K562 (cell line): Measurements from ENCODE around the gene C1GALT1C1L. TPM values are rescaled to one million over a fixed set of nuclear protein-coding genes. Genes with fewer than 3 reads are reported as not detected.

Experiments used
- ATF3 ChIP-seq, 2 experiments: fragments of 450-650 bp in 1 of 2; sonication (generic) in 1 of 2; formaldehyde crosslinking in 1 of 2; IDR thresholded peaks in 1 of 2; conservative IDR thresholded peaks in 1 of 2; 2 replicates each; pipeline versions ENCODE4 v1.6.1 to v1.8.1; 2016 to 2023; ENCODE audit warnings: mild to moderate bottlenecking in 2 of 2, moderate library complexity in 2 of 2, inconsistent platforms in 1 of 2, missing genetic modification reagents in 1 of 2
- CBFA2T2 ChIP-seq: fragments of 450-650 bp; conservative IDR thresholded peaks from 2 replicates; pipeline ENCODE4 v1.6.1; 2017; ENCODE audit warnings: mild to moderate bottlenecking
- CEBPB ChIP-seq: fragments of 450-650 bp; IDR thresholded peaks from 2 replicates; pipeline ENCODE4 v1.6.1; 2016; ENCODE audit warnings: missing genetic modification characterization, missing compliant biosample characterization
- EP400 ChIP-seq: fragments of 450-650 bp; IDR thresholded peaks from 2 replicates; pipeline ENCODE4 v1.6.1; 2017; ENCODE audit warnings: antibody characterized with exemption, mild to moderate bottlenecking, moderate library complexity
- HINFP ChIP-seq: fragments of 450-650 bp; conservative IDR thresholded peaks from 2 replicates; pipeline ENCODE4 v1.6.1; 2016; ENCODE audit warnings: missing genetic modification characterization, low read depth, mild to moderate bottlenecking, control low read depth, missing compliant biosample characterization
- HIVEP1 ChIP-seq: fragments of 250-450 bp; sonication (Bioruptor Pico); IDR thresholded peaks from 2 replicates; pipeline ENCODE4 v1.4.0; 2020; ENCODE audit warnings: mild to moderate bottlenecking
- JUND ChIP-seq, 2 experiments: IDR thresholded peaks; 2 replicates in 1 of 2; 3 replicates in 1 of 2; pipeline ENCODE4 v1.6.1; 2011; ENCODE audit warnings: borderline replicate concordance in 2 of 2, low read depth in 2 of 2, low read length in 2 of 2, improper control_type of control experiment in 1 of 2, missing biosample characterization in 1 of 2, missing genetic modification characterization in 1 of 2, missing genetic modification reagents in 1 of 2
- NRF1 ChIP-seq, 2 experiments: fragments of 450-650 bp; IDR thresholded peaks in 1 of 2; conservative IDR thresholded peaks in 1 of 2; 2 replicates each; pipeline ENCODE4 v1.6.1; 2014; ENCODE audit warnings: mild to moderate bottlenecking in 2 of 2
- ZBTB8A ChIP-seq: fragments of 450-650 bp; IDR thresholded peaks from 2 replicates; pipeline ENCODE4 v1.6.1; 2018; ENCODE audit warnings: mild to moderate bottlenecking, moderate library complexity; ENCODE audit not compliant: partially characterized antibody
- ZMIZ1 ChIP-seq, 2 experiments: fragments of 150-350 bp in 1 of 2; IDR thresholded peaks; 2 replicates each; pipeline ENCODE4 v1.6.1; 2012 to 2016; ENCODE audit warnings: low read depth in 2 of 2, low read length in 2 of 2, mild to moderate bottlenecking in 1 of 2, moderate library complexity in 1 of 2
- ZNF239 ChIP-seq: fragments of 250-450 bp; sonication (Bioruptor Pico); IDR thresholded peaks from 2 replicates; pipeline ENCODE4 v1.4.0; 2020; ENCODE audit warnings: mild to moderate bottlenecking
- ZNF592 ChIP-seq: fragments of 450-650 bp; IDR thresholded peaks from 2 replicates; pipeline ENCODE4 v1.6.1; 2017; ENCODE audit warnings: antibody characterized with exemption, mild to moderate bottlenecking
- ZNF740 ChIP-seq, 3 experiments: fragments of 200-800 bp in 1 of 3; sonication (Bioruptor generic) in 1 of 3; sonication (generic) in 1 of 3; formaldehyde crosslinking in 1 of 3; IDR thresholded peaks; 2 replicates each; pipeline versions ENCODE4 v1.6.1 to v1.8.0; 2016 to 2022; ENCODE audit warnings: mild to moderate bottlenecking in 2 of 3, missing compliant biosample characterization in 2 of 3, missing genetic modification characterization in 2 of 3, missing genetic modification reagents in 1 of 3
- polyA plus RNA-seq, 8 experiments: library from polyadenylated mRNA; depleted of rRNA in 4 of 8; stranded (reverse) in 5 of 8; unstranded in 3 of 8; fragments of >200 nt; fragmentation: Nextera tagmentation in 2 of 8; fragmentation: Illumina TruSeq in 1 of 8; extraction: Ambion mirVana in 2 of 8; extraction: Trizol in 1 of 8; gene quantifications; 2 replicates each; pipeline versions ENCODE4 v1.2.1 to v1.2.3, GENCODE V29; 2011 to 2014; ENCODE audit warnings: inconsistent platforms in 1 of 8, missing spikeins in 1 of 8
- total RNA-seq, 7 experiments: library from RNA; depleted of rRNA in 6 of 7; stranded (reverse); fragments of >200 nt in 6 of 7; fragmentation: Illumina TruSeq in 2 of 7; extraction: Trizol in 2 of 7; gene quantifications; 2 replicates each; pipeline versions ENCODE4 v1.2.1 to v1.2.3, GENCODE V29; 2011 to 2021; ENCODE audit warnings: low replicate concordance in 1 of 7

The C1GALT1C1L gene
- total and polyA plus RNA-seq, 9 of the 15 experiments (the other 6 are each of a cell fraction or from before 2014, with no cell fraction given): 1.0 to 4.4 (median 1.9) TPM

- peak; percentile 90 for TF ChIP-seq ATF3 (IDR thresholded peaks at IDR 0.05)
- no peak for TF ChIP-seq ATF3 (CRISPR knock-in tag; conservative IDR thresholded peaks at IDR 0.05)
- no peak for TF ChIP-seq HINFP (tag)
- no peak for TF ChIP-seq ZBTB8A
- 0 out of 2 replicates have a peak, but pooled peaks have one; percentile 9 for TF ChIP-seq ZNF592
- TF ChIP-seq ZNF239 (CRISPR knock-in tag): no peak
- no peak for TF ChIP-seq CEBPB (tag)
- TF ChIP-seq NRF1 (conservative IDR thresholded peaks at IDR 0.05 in 1 of 2, IDR thresholded peaks at IDR 0.05 in 1 of 2): peak; percentile 14 to 21; a peak in 1 of 4 replicates
- no peak for TF ChIP-seq ZMIZ1 (IDR thresholded peaks at IDR 0.05; ENCODE audit: low read depth in 2 of 2, low read length in 2 of 2)
- no peak for TF ChIP-seq ZNF740 (CRISPR knock-in tag; IDR thresholded peaks at IDR 0.05)
- TF ChIP-seq ZNF740 (tag; IDR thresholded peaks at IDR 0.05): no peak
- no peak for TF ChIP-seq HIVEP1 (CRISPR knock-in tag)
- TF ChIP-seq EP400: no peak
- TF ChIP-seq JUND (IDR thresholded peaks at IDR 0.05; ENCODE audit: borderline replicate concordance, low read depth, low read length): peak; percentile 93
- TF ChIP-seq JUND (tag; IDR thresholded peaks at IDR 0.05; ENCODE audit: borderline replicate concordance, low read depth, low read length): peak; percentile 86; the same call in 1 of the 3 replicates
- no peak for TF ChIP-seq CBFA2T2
These were observed 31.2 kb upstream of the C1GALT1C1L start (continued) for GRCh38 chr2:43707255-43708015.
